ENCODE results near the gene ECI1.

ECI1 gene

GRCh38 chr16:2226245-2226793, 25.1 kb downstream of the ECI1 start:
- Histone ChIP-seq H3K4me3 (ENCODE audit: low read depth, low read length) (no peak overlapping the region), H2BK12ac (ENCODE audit: low read length) (no peak overlapping the region), H3K9ac (ENCODE audit: low read length) (peak overlapping the region; percentile 43), H4K12ac (ENCODE audit: low read depth, low read length) (no peak overlapping the region), H2BK120ac (ENCODE audit: insufficient read depth, low read length, poor library complexity) (no peak overlapping the region), H3K27me3 (ENCODE audit: insufficient read depth, low read length) (no peaks in the 10 kb centered on the region), H3K4ac (ENCODE audit: low read depth, low read length) (peak overlapping the region; percentile 61), H3K79me1 (ENCODE audit: low read length) (peaks cover 6% of the 10 kb centered on the region), H3K36me3 (ENCODE audit: control insufficient read depth in 1 of 2, insufficient read depth in 2 of 2, low read length in 2 of 2) (peaks cover 29 to 39% of the 10 kb centered on the region in 2 experiments), H3K27ac (ENCODE audit: low read depth, low read length) (no peak overlapping the region), H3K4me2 (ENCODE audit: low read length) (no peak overlapping the region), H3K14ac (ENCODE audit: low read length) (no peak overlapping the region), H3K79me2 (ENCODE audit: control insufficient read depth, insufficient read depth, low read length, poor library complexity) (peaks cover 16% of the 10 kb centered on the region), H2AK5ac (ENCODE audit: low read length) (no peak overlapping the region), H3K18ac (ENCODE audit: low read length) (no peak overlapping the region), H4K8ac (ENCODE audit: low read depth, low read length) (no peak overlapping the region), H3K23ac (ENCODE audit: low read length) (no peak overlapping the region), H4K91ac (ENCODE audit: low read depth, low read length) (no peak overlapping the region), H3K9me3 (ENCODE audit: insufficient read depth, low read depth, low read length) (peaks cover 2% of the 10 kb centered on the region), H2AFZ (ENCODE audit: insufficient read depth, low read length, poor library complexity) (no peak overlapping the region), H3K4me1 (ENCODE audit: control insufficient read depth in 1 of 2, insufficient read depth in 2 of 2, low read length in 2 of 2) (peaks cover 0 to 6% of the 10 kb centered on the region in 2 experiments), H2BK5ac (ENCODE audit: low read depth, low read length, poor library complexity) (no peak overlapping the region)
- no CpG with 5 or more reads among the region's 9 CpGs for WGBS (ENCODE audit: extremely low coverage, insufficient coverage, insufficient read length)
- DNase-seq, result no peak

DNA sequence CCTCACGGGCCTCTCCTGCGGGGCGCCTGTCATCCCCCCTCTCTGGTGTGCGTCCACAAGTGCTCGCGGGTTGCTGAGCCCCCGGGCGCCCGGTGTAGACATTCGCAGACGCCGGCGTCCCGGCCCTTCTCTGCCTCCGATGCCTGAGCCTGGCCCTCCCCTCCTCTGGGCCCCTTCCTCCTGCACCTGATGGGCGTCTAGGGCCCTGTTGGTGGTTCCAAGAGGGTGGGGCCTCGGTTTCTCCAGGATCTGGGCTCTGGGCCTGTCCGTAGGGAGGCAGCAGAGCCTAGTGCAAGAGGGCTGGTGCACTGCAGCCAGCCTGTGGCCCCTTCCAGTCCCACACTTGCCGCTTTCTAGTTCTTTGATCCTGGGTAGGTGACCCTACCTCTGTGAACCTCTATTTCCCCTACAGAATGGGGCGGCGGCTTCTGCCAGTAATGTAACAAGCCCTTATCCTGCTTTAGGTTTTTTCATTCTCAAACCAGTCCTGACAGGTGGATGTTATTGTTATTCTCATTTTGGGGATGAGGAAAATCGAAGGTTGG, 27.4 kb downstream of the ECI1 start:
- Histone ChIP-seq H3K9me3 (ENCODE audit: insufficient read depth, low read depth, low read length) (peaks cover 2% of the 10 kb centered on the region), H4K91ac (ENCODE audit: low read depth, low read length) (peak overlapping the region; percentile 60), H3K4me3 (ENCODE audit: low read depth, low read length) (peak overlapping the region; percentile 93), H3K27me3 (ENCODE audit: insufficient read depth, low read length) (no peaks in the 10 kb centered on the region), H3K36me3 (ENCODE audit: control insufficient read depth in 1 of 2, insufficient read depth in 2 of 2, low read length in 2 of 2) (peaks cover 14 to 19% of the 10 kb centered on the region in 2 experiments), H4K12ac (ENCODE audit: low read depth, low read length) (peak overlapping the region; percentile 54), H3K23ac (ENCODE audit: low read length) (no peak overlapping the region), H2AK5ac (ENCODE audit: low read length) (peak overlapping the region; percentile 82), H3K4me1 (ENCODE audit: control insufficient read depth in 1 of 2, insufficient read depth in 2 of 2, low read length in 2 of 2) (peaks cover 0 to 6% of the 10 kb centered on the region in 2 experiments), H3K79me2 (ENCODE audit: control insufficient read depth, insufficient read depth, low read length, poor library complexity) (peaks cover 16% of the 10 kb centered on the region), H2BK12ac (ENCODE audit: low read length) (no peak overlapping the region), H3K4ac (ENCODE audit: low read depth, low read length) (peak overlapping the region; percentile 76), H2AFZ (ENCODE audit: insufficient read depth, low read length, poor library complexity) (peak overlapping the region; percentile 42), H3K18ac (ENCODE audit: low read length) (peak overlapping the region; percentile 34), H3K27ac (ENCODE audit: low read depth, low read length) (peak overlapping the region; percentile 71), H3K14ac (ENCODE audit: low read length) (peak overlapping the region; percentile 90), H3K79me1 (ENCODE audit: low read length) (peaks cover 6% of the 10 kb centered on the region), H4K8ac (ENCODE audit: low read depth, low read length) (peak overlapping the region; percentile 68), H2BK120ac (ENCODE audit: insufficient read depth, low read length, poor library complexity) (peak overlapping the region; percentile 24), H2BK5ac (ENCODE audit: low read depth, low read length, poor library complexity) (peak overlapping the region; percentile 35), H3K4me2 (ENCODE audit: low read length) (peak overlapping the region; percentile 83), H3K9ac (ENCODE audit: low read length) (peak overlapping the region; percentile 96)
- WGBS (ENCODE audit: extremely low coverage, insufficient coverage, insufficient read length), result no CpG with 5 or more reads among the region's 22 CpGs
- peak; percentile 54 to 62 for DNase-seq

DNA sequence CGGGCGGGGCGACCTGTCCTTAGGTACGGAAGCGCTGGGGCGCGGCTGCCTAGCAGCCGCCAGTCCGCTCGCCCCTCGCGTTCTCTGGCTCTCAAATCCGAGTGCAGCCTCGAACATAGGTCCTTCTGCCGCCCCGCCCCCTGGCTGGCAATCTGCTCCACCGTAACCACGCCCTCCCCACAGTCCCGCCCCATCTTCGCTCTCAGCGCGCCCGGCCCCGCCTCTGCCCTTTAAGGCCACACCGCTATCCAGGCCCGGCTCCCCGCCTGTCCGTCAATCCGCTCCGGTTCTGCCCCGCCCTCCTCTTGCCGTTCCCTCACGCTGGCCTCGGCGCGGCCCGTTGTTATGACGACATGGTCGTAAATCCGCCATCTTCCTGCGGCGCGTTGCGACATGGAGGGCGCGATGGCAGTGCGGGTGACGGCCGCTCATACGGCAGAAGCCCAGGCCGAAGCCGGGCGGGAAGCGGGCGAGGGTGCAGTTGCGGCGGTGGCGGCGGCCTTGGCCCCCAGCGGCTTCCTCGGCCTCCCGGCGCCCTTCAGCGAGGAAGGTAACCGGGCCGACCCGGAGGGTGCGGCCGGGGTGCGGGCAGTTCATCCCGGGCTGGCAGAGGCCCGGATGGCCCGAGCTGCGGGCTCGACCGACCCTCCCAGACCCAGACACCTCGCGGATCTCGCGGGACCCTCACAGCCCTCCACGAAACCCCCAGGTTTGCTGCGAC, 28.0 kb downstream of the ECI1 start, which contains the start of gene E4F1:
TSS of gene E4F1 (plus strand) at position 371 of the 721 bp plus-strand sequence. CDS start at position 394, 23 bp downstream.
- Histone ChIP-seq H4K12ac (ENCODE audit: low read depth, low read length) (peak within 1 kb of the TSS; percentile 78), H3K9me3 (ENCODE audit: insufficient read depth, low read depth, low read length) (peaks cover 2% of the 10 kb centered on the region), H3K27ac (ENCODE audit: low read depth, low read length) (peak within 1 kb of the TSS; percentile 71), H3K4me2 (ENCODE audit: low read length) (peak within 1 kb of the TSS; percentile 83), H3K36me3 (ENCODE audit: control insufficient read depth in 1 of 2, insufficient read depth in 2 of 2, low read length in 2 of 2) (peaks cover 8 to 13% of the 10 kb centered on the region in 2 experiments), H2BK5ac (ENCODE audit: low read depth, low read length, poor library complexity) (peak within 1 kb of the TSS; percentile 35), H3K9ac (ENCODE audit: low read length) (peak within 1 kb of the TSS; percentile 96), H3K4me1 (ENCODE audit: control insufficient read depth in 1 of 2, insufficient read depth in 2 of 2, low read length in 2 of 2) (peaks cover 0 to 6% of the 10 kb centered on the region in 2 experiments), H3K14ac (ENCODE audit: low read length) (peak within 1 kb of the TSS; percentile 90), H3K4ac (ENCODE audit: low read depth, low read length) (peak within 1 kb of the TSS; percentile 76), H2AFZ (ENCODE audit: insufficient read depth, low read length, poor library complexity) (peak within 1 kb of the TSS; percentile 42), H4K91ac (ENCODE audit: low read depth, low read length) (peak within 1 kb of the TSS; percentile 72), H2BK120ac (ENCODE audit: insufficient read depth, low read length, poor library complexity) (peak within 1 kb of the TSS; percentile 54), H3K4me3 (ENCODE audit: low read depth, low read length) (peak within 1 kb of the TSS; percentile 93), H3K18ac (ENCODE audit: low read length) (peak within 1 kb of the TSS; percentile 34), H3K79me1 (ENCODE audit: low read length) (peaks cover 6% of the 10 kb centered on the region), H2AK5ac (ENCODE audit: low read length) (peak within 1 kb of the TSS; percentile 82), H3K27me3 (ENCODE audit: insufficient read depth, low read length) (no peaks in the 10 kb centered on the region), H4K8ac (ENCODE audit: low read depth, low read length) (peak within 1 kb of the TSS; percentile 78), H3K79me2 (ENCODE audit: control insufficient read depth, insufficient read depth, low read length, poor library complexity) (peaks cover 16% of the 10 kb centered on the region), H3K23ac (ENCODE audit: low read length) (no peak within 1 kb of the TSS), H2BK12ac (ENCODE audit: low read length) (no peak within 1 kb of the TSS)
- peak; percentile 99 to 100 for DNase-seq
- WGBS (ENCODE audit: extremely low coverage, insufficient coverage, insufficient read length), result no CpG with 5 or more reads among the region's 82 CpGs

DNA sequence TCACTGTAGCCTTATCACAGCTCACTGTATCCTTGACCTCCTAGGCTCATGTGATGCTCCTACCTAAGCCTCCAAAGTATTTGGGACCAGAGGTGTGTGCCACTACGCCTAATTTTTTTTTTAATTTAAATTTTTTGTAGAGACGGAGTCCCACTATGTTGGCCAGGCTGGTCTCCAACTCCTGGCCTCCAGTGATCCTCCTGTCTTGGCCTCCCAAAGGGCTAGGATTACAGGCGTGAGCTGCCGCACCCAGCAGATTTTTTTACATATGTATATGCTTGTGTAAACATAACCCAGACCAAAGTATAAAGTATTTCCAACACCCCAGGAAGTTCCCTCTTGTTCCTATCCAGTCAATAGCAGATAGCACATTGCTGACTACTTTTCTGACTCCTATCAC, 35.1 kb downstream of the ECI1 start:
- Histone ChIP-seq H2AK5ac (ENCODE audit: low read length) (no peak overlapping the region), H2BK120ac (ENCODE audit: insufficient read depth, low read length, poor library complexity) (no peak overlapping the region), H3K36me3 (ENCODE audit: control insufficient read depth in 1 of 2, insufficient read depth in 2 of 2, low read length in 2 of 2) (peaks cover 15 to 16% of the 10 kb centered on the region in 2 experiments), H3K27ac (ENCODE audit: low read depth, low read length) (no peak overlapping the region), H3K9ac (ENCODE audit: low read length) (no peak overlapping the region), H3K79me2 (ENCODE audit: control insufficient read depth, insufficient read depth, low read length, poor library complexity) (peaks cover 10% of the 10 kb centered on the region), H3K4me3 (ENCODE audit: low read depth, low read length) (no peak overlapping the region), H4K8ac (ENCODE audit: low read depth, low read length) (peak overlapping the region; percentile 72), H3K9me3 (ENCODE audit: insufficient read depth, low read depth, low read length) (peaks cover 3% of the 10 kb centered on the region), H3K14ac (ENCODE audit: low read length) (no peak overlapping the region), H4K91ac (ENCODE audit: low read depth, low read length) (peak overlapping the region; percentile 43), H3K4me1 (ENCODE audit: control insufficient read depth in 1 of 2, insufficient read depth in 2 of 2, low read length in 2 of 2) (peaks cover 16 to 18% of the 10 kb centered on the region in 2 experiments), H3K27me3 (ENCODE audit: insufficient read depth, low read length) (no peaks in the 10 kb centered on the region), H2BK5ac (ENCODE audit: low read depth, low read length, poor library complexity) (no peak overlapping the region), H4K12ac (ENCODE audit: low read depth, low read length) (no peak overlapping the region), H3K4ac (ENCODE audit: low read depth, low read length) (no peak overlapping the region), H3K18ac (ENCODE audit: low read length) (no peak overlapping the region), H2AFZ (ENCODE audit: insufficient read depth, low read length, poor library complexity) (no peak overlapping the region), H3K4me2 (ENCODE audit: low read length) (no peak overlapping the region), H3K79me1 (ENCODE audit: low read length) (peaks cover 7% of the 10 kb centered on the region), H3K23ac (ENCODE audit: low read length) (no peak overlapping the region), H2BK12ac (ENCODE audit: low read length) (no peak overlapping the region)
- WGBS (ENCODE audit: extremely low coverage, insufficient coverage, insufficient read length), result no CpG with 5 or more reads among the region's 4 CpGs
- no peak for DNase-seq
